Smooth muscle cell (in vitro differentiated cells): ENCODE measurements around the gene NIPBL. TPM values are rescaled to one million over a fixed set of nuclear protein-coding genes. Genes with fewer than 3 reads are reported as not detected.

Experiments used
- DNase-seq: peaks from one replicate; lab custom pipeline; 2025; ENCODE audit not compliant: unreplicated experiment; lab: John Stamatoyannopoulos, UW
- H2AFZ ChIP-seq: fragments of 200-600 bp; sonication (generic); 2 replicates; pipeline ENCODE4 v1.6.0; 2016; ENCODE audit warnings: antibody characterized with exemption, low read depth, mild to moderate bottlenecking
- H3F3A ChIP-seq: fragments of 200-600 bp; sonication (generic); 2 replicates; pipeline ENCODE4 v1.6.0; 2017; ENCODE audit warnings: antibody characterized with exemption, low read depth
- H3K27ac ChIP-seq: fragments of 200-600 bp; sonication (generic); 2 replicates; pipeline ENCODE4 v1.5.1; 2016; ENCODE audit warnings: low read depth, mild to moderate bottlenecking
- H3K27me3 ChIP-seq: fragments of 200-600 bp; sonication (generic); 2 replicates; pipeline ENCODE4 v1.6.1; 2016; ENCODE audit warnings: low read depth, mild to moderate bottlenecking
- H3K36me3 ChIP-seq: fragments of 200-600 bp; sonication (generic); 2 replicates; pipeline ENCODE4 v1.5.1; 2016; ENCODE audit warnings: low read depth
- H3K4me1 ChIP-seq: fragments of 200-600 bp; sonication (generic); 2 replicates; pipeline ENCODE4 v1.5.1; 2016; ENCODE audit warnings: low read depth
- H3K4me2 ChIP-seq: fragments of 200-600 bp; sonication (generic); 2 replicates; pipeline ENCODE4 v1.6.0; 2016; ENCODE audit warnings: mild to moderate bottlenecking
- H3K4me3 ChIP-seq: fragments of 200-600 bp; sonication (generic); 2 replicates; pipeline ENCODE4 v1.5.1; 2016; ENCODE audit warnings: mild to moderate bottlenecking
- H3K79me2 ChIP-seq: fragments of 200-600 bp; sonication (generic); 2 replicates; pipeline ENCODE4 v1.6.0; 2016; ENCODE audit warnings: low read depth, mild to moderate bottlenecking
- H3K9ac ChIP-seq: fragments of 200-600 bp; sonication (generic); 2 replicates; pipeline ENCODE4 v1.6.0; 2016; ENCODE audit warnings: low read depth
- H3K9me3 ChIP-seq: fragments of 200-600 bp; sonication (generic); replicated peaks from 2 replicates; pipeline ENCODE4 v1.5.1; 2016; ENCODE audit warnings: low read depth
- H4K20me1 ChIP-seq: fragments of 200-600 bp; sonication (generic); 2 replicates; pipeline ENCODE4 v1.6.0; 2016; ENCODE audit warnings: low read depth
- CTCF ChIP-seq: fragments of 200-600 bp; sonication (generic); IDR thresholded peaks from 2 replicates; pipeline ENCODE4 v1.5.1; 2017; ENCODE audit warnings: borderline replicate concordance, mild to moderate bottlenecking, antibody characterized with exemption; ENCODE audit not compliant: insufficient read depth, poor library complexity, severe bottlenecking
- WGBS: methylation state at CpG from one replicate; pipeline ENCODE4 v1.1.7; 2016; ENCODE audit warnings: low lambda C conversion rate; 5-methylcytosine and 5-hydroxymethylcytosine counted together
- polyA plus RNA-seq: library from polyadenylated mRNA; unstranded; fragments of >200 nt; fragmentation: Nextera tagmentation; extraction: Ambion mirVana; gene quantifications from 2 replicates; pipeline ENCODE4 v1.2.1, GENCODE V29; 2016
- total RNA-seq: library from RNA; depleted of rRNA; stranded (reverse); fragments of >200 nt; gene quantifications from 2 replicates; pipeline ENCODE4 v1.2.3, GENCODE V29; 2014

The NIPBL gene
- total and polyA plus RNA-seq, 2 experiments from 2014 or later, result 14.7 to 46.3 TPM

GRCh38 chr5:37064442-37064841, 187.9 kb downstream of the NIPBL start:
- 96% methylated on average over 9 of the region's 9 CpGs for WGBS
- Histone ChIP-seq H3K9ac (no peak overlapping the region), H3K4me1 (no peaks in the 10 kb centered on the region), H3F3A (no peaks in the 10 kb centered on the region), H3K27ac (no peak overlapping the region), H2AFZ (no peak overlapping the region), H3K79me2 (no peaks in the 10 kb centered on the region), H3K27me3 (no peaks in the 10 kb centered on the region), H4K20me1 (no peaks in the 10 kb centered on the region), H3K4me2 (no peak overlapping the region), H3K9me3 (no peaks in the 10 kb centered on the region), H3K4me3 (no peak overlapping the region), H3K36me3 (peaks cover 29% of the 10 kb centered on the region)
- TF ChIP-seq CTCF, result no peak
- no peak for DNase-seq

- Histone ChIP-seq H4K20me1 (no peaks in the 10 kb centered on the region), H2AFZ (no peak overlapping the region), H3F3A (no peaks in the 10 kb centered on the region), H3K9me3 (no peaks in the 10 kb centered on the region), H3K79me2 (no peaks in the 10 kb centered on the region), H3K9ac (no peak overlapping the region), H3K36me3 (no peaks in the 10 kb centered on the region), H3K4me3 (no peak overlapping the region), H3K27me3 (no peaks in the 10 kb centered on the region), H3K4me2 (no peak overlapping the region), H3K4me1 (no peaks in the 10 kb centered on the region), H3K27ac (no peak overlapping the region)
- no peak for TF ChIP-seq CTCF
- WGBS, result 100% methylated on average over 1 of the region's 1 CpG
- DNase-seq, result no peak
Observed at GRCh38 chr5:37071487-37071886, 194.9 kb downstream of the NIPBL start.

GRCh38 chr5:37071901-37072581, 195.5 kb downstream of the NIPBL start:
- no peak for TF ChIP-seq CTCF
- H4K20me1 ChIP-seq, result no peaks in the 10 kb centered on the region
- no peak overlapping the region for H2AFZ ChIP-seq
- no peaks in the 10 kb centered on the region for H3K27me3 ChIP-seq
- H3F3A ChIP-seq, result no peaks in the 10 kb centered on the region
- H3K27ac ChIP-seq, result no peak overlapping the region
- DNase-seq, result no peak
- 92% methylated on average over 1 of the region's 1 CpG for WGBS
- no peak overlapping the region for H3K4me2 ChIP-seq
- no peak overlapping the region for H3K9ac ChIP-seq
- H3K4me3 ChIP-seq, result no peak overlapping the region
- no peaks in the 10 kb centered on the region for H3K4me1 ChIP-seq
- H3K9me3 ChIP-seq, result no peaks in the 10 kb centered on the region
- H3K79me2 ChIP-seq, result no peaks in the 10 kb centered on the region
- no peaks in the 10 kb centered on the region for H3K36me3 ChIP-seq

GRCh38 chr5:37075399-37075950, 198.9 kb downstream of the NIPBL start:
- DNase-seq, result no peak
- Histone ChIP-seq H3K79me2 (no peaks in the 10 kb centered on the region), H2AFZ (no peak overlapping the region), H3K4me2 (no peak overlapping the region), H3F3A (no peaks in the 10 kb centered on the region), H3K9ac (no peak overlapping the region), H3K4me1 (no peaks in the 10 kb centered on the region), H3K27me3 (no peaks in the 10 kb centered on the region), H3K4me3 (no peak overlapping the region), H4K20me1 (no peaks in the 10 kb centered on the region), H3K9me3 (no peaks in the 10 kb centered on the region), H3K27ac (no peak overlapping the region), H3K36me3 (peaks cover 5% of the 10 kb centered on the region)
- 99% methylated on average over 3 of the region's 3 CpGs for WGBS
- no peak for TF ChIP-seq CTCF
